HG02588 (cell line): ENCODE measurements around the gene SKI.
A peak's percentile ranks its signal among the peaks of the same experiment; 100 is the strongest.

ENCODE experiments used
- ATAC-seq: cut with Tn5 transposase; IDR thresholded peaks from one replicate; pipeline ENCODE4 v1.9.1; 2021; ENCODE audit warnings: mild to moderate bottlenecking, moderate library complexity; ENCODE audit not compliant: unreplicated experiment

SKI gene

DNA sequence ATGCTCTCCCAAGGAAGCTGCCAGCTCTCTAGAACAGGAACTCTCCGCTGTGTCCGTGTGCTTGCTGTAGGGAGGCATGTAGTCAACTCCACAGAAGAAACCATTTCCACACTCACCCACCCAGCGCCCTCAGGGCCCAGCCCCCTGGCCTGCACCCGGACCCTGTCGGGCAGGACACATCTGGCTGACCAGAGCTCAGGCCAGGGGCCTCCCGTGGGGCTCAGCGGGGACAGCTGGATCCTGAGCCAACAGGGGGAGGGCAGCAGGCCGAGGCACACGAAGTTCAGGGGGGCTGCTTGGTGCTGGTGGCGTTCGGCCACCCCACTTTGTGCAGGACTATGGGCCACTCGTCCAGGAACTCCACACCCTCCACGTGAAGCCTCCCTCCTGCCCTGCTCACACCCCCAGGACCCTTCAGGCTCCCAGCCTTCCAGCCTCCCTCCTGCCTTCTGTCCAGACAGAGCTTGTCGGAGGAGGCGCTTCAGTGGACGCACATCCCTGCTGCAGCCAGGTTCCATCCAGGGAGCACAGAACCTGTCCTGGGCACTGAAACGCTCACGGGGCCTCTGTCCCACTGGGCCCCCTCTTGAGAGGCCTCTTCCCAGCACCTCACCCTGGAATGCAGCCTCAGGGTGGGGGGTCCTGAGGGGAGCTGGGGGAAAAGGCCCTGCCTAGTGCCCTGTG lies 18.6 kb upstream of the SKI start:
- no peak for ATAC-seq

DNA sequence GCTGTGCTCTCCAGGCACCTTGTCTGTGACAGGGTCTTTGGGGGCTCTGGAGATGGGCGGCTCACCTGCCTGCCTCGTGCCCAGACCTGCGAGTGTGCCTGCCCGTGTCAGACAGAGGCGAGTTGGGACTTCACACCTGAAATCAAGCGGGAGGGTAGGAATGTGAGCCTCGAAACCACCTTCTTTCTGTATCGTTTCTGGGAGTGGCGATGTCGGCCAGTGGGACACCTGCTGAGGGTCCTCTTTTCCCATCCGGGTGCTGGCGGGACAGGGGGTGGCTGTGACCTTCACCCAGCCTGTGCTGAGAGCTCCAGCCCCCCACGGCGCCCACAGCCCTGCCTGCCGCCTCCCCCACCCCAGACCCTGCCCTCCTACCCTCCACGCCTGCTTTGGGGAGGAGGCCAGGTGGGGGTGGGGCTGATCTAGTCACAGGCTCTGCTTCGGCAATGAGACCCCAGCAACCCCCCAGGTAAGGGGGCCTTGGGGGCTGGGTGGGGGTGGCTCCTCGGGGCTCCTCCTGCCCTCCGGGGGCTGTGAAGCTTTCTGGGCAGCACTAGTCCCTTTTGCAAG lies 17.9 kb upstream of the SKI start:
- ATAC-seq = no peak

DNA sequence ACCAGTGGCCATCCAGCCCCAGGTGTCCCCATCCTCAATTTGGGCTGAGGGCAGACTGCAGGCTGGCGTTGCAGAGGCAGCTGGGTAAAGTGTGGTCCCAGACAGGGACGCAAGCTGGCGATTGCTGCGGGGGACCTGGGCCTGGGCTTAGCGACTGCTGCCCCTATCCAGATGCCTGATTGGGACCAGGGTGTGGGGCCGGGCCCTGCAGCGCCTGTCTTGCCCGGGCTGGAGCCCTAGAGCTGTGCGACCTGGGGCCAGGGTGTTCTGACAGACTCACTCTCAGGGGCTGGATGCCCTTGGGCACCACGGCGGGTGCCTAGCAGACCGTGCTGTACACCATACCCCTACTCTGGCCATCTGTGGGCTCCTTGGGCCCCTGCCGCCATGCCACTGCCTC lies 17.3 kb upstream of the SKI start:
- no peak for ATAC-seq

DNA sequence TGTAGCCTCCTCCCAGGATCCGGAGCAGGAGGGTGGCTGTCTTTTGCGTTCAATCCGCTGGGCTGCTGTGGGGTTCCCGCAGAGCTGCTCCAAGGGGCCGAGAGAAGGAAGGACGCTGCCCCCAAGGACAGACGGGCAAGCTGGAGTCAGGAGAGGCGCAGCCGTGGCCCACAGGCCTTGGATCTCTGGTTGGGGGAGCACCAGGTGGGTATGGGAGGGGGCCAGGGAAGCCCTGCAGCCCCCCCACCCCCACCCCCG lies 15.9 kb upstream of the SKI start:
- ATAC-seq = no peak

- ATAC-seq = no peak
Observed at GRCh38 chr1:2212532-2213491, 15.3 kb upstream of the SKI start.

- no peak for ATAC-seq
Observed at GRCh38 chr1:2213576-2214505, 14.3 kb upstream of the SKI start.

DNA sequence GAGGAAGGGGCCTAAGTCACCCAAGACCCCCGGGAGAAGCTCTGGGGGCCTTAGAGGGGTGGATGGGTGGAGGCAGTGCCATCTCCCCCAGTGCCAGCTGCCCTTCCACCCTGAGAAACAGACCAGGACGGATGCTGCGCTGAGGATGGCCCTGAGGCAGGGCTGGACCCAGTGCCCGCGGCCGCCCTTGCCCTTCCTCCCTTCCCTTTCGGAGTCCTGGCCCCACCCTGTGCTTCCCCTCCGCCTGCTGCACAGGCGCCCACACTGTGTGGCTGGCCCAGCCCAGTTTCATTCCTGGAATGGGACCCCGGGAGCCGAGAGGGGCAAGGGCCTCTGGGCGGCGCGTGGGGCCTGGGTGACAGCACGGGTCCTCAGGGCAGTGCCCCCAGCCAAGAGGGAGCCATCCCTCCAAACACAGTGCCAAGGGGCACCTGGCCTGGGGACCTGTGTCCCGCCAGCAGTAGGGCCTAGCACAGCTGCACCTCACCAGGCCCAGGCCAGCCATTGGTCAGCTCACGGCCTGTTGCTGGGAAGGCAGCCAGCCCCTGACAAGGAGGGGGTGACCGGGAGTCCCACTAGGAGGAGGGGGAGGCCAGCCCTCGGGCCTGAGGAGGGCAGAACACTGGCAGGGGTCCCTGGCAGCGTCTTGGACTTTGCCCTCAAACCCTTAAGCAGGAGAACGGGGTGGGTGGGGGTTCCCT lies 13.4 kb upstream of the SKI start:
- no peak for ATAC-seq

GRCh38 chr1:2215329-2215728 lies 12.8 kb upstream of the SKI start:
- ATAC-seq = no peak

DNA sequence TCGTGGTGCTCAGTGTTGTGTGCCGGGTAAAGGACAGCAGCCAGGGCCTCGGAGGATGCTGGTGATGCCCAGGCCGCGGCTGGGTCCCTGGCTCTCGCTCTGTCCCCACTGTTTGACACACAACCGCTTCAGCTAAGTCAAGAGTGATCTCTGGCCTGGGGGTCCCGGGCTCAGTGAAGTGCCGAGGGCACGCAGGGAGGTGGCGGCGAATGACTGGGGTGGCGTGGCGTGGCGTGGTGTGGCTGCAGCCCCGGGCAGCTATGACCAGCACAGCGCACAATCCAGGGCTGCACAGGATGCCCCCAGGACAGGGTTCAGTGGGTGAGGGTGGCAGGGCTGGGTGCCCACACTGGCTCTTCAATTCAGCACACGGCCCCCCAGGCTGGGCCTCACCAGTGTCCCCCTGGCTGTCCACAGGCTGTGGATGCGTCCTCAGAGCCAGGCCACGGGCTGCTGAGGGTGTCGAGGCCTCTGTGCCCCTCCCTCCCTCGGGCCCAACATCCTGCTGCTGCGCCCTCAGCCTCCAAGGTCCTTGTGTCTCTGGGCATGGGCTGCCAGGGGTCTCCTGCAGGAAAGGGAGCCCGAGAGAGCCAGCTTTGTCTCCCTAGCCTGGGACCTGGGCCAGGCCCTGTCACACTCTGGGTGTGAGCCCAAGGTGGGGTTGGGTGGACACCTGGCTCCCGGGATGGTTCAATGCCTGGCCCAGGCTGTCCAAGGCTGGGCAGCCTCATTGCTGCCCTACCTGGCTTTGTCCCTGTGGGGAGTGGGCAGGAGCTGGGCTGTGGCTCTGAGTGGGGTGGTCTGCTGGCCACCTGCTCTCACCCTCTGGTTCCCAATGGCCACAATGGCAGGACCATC lies 12.0 kb upstream of the SKI start:
- no peak for ATAC-seq

GRCh38 chr1:2216767-2217058 lies 11.4 kb upstream of the SKI start:
- no peak for ATAC-seq

GRCh38 chr1:2221271-2221670 lies 6.8 kb upstream of the SKI start:
- ATAC-seq = no peak

- ATAC-seq = no peak
Observed at GRCh38 chr1:2224170-2224584, 3.9 kb upstream of the SKI start.

GRCh38 chr1:2224631-2225428 lies 3.3 kb upstream of the SKI start:
- ATAC-seq = no peak

- ATAC-seq = no peak
Observed at GRCh38 chr1:2226525-2227345, 1.4 kb upstream of the SKI start.

GRCh38 chr1:2227346-2228156 lies 568 bp upstream of the SKI start:
- peak; percentile 80 for ATAC-seq

DNA sequence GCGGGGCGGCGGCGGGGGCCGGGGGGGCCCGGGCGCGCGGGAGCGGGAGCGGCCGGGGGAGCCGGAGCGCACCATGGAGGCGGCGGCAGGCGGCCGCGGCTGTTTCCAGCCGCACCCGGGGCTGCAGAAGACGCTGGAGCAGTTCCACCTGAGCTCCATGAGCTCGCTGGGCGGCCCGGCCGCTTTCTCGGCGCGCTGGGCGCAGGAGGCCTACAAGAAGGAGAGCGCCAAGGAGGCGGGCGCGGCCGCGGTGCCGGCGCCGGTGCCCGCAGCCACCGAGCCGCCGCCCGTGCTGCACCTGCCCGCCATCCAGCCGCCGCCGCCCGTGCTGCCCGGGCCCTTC lies 546 bp downstream of the SKI start:
- ATAC-seq = no peak
